Measurements from ENCODE around the gene RBBP8NL.

- TF ChIP-seq POLR2A (IDR thresholded peaks at IDR 0.05; ENCODE audit: low read depth, low read length) (no peak), POLR2AphosphoS5 (IDR thresholded peaks at IDR 0.05; ENCODE audit: low read depth, low read length) (no peak)
Observed at GRCh38 chr20:62401331-62401779, 26.0 kb downstream of the RBBP8NL start.

Data from GM12892 (cell line).